Fibroblast of skin of scalp (primary cell): ENCODE measurements around the gene FNBP1.
"Not testable (repeated sequence)": the region's sequence is repeated elsewhere in the genome, so short reads cannot be mapped to it uniquely, and the experiment has no call there.

ENCODE experiments used
- DNase-seq: peaks from one replicate; pipeline ENCODE4 v3.0.0-alpha.2; 2013

The FNBP1 gene

DNA sequence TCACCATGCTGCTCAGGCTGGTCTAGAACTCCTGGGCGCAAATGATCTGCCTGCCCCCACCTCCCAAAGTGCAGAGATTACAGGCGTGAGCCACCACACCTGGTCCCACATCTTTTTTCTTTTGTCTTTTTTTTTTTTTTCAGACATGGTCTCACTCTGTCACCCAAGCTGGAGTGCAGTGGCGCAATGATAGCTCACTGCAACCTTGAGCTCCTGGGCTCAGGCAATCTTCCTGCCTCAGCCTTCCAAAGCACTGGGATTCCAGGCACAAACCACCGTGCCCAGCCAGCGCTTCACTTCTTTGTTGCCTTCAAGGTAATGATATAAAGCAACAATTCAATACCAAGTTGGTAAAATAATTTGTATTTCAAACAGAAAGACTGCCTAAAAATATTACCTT lies 128.9 kb downstream of the FNBP1 start:
- DNase-seq, result no peak

GRCh38 chr9:129910628-129911567 lies 132.1 kb downstream of the FNBP1 start:
- DNase-seq, result peak; percentile 99

GRCh38 chr9:129909851-129910250 lies 133.1 kb downstream of the FNBP1 start:
- DNase-seq, result no peak

GRCh38 chr9:129908906-129909305 lies 134.1 kb downstream of the FNBP1 start:
- DNase-seq, result no peak

DNA sequence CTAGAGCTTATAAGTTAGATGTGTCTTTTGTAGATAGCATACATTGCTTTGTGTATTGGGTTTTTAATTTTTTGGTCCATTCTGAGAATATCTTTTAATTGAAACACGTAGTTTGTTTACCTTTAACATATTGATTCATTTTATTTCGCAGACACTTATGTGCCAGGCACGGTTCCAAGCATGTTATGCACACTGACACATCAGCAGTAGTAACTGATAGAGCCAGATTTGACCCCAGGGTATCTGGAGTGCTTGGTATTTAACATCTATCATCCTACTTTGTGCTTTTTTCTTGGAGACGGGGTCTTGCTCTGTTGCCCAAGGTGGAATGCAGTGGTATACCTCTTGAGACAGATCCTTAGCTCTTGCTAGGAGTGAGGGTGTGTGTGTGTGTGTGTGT lies 135.8 kb downstream of the FNBP1 start:
- DNase-seq, result no peak

DNA sequence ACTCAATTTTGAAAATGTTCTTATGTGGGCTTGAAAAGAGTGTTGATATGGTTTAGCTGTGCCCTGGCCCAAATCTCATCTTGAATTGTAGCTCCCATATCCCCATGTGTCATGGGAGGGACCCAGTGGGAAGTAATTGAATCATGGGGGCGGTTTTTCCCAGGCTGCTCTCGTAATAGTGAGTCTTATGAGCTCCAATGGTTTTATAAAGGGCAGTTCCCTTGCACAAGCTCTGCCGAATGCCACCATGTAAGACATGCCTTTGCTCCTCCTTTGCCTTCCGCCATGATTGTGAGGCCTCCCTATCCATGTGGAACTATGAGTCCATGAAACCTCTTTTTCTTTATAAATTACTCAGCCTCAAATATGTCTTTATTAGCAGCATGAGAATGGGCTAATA lies 136.7 kb downstream of the FNBP1 start:
- DNase-seq, result no peak

GRCh38 chr9:129904734-129905133 lies 138.3 kb downstream of the FNBP1 start:
- no peak for DNase-seq

DNA sequence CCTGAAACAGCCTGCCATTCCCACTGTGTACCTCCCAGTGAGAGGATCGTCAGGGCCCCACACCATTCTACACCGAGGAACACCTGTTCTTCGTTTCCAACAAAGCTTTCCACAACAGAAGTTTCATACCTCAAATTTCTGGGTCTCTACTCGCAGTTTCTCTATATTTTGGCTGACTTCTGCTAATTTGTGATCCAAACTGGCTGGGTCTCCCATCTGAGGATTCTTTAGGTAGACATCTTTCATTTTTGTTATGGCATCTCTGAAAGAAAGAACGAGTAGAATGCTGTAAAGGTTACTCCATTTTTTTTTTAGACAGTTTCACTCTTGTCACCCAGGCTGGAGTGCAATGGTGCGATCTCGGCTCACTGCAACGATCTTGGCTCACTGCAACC lies 140.3 kb downstream of the FNBP1 start:
- no peak for DNase-seq

- DNase-seq, result no peak
These were observed 140.8 kb downstream of the FNBP1 start for GRCh38 chr9:129901993-129902739.

- DNase-seq, result no peak
These were observed 142.5 kb downstream of the FNBP1 start for GRCh38 chr9:129900263-129901027.

DNA sequence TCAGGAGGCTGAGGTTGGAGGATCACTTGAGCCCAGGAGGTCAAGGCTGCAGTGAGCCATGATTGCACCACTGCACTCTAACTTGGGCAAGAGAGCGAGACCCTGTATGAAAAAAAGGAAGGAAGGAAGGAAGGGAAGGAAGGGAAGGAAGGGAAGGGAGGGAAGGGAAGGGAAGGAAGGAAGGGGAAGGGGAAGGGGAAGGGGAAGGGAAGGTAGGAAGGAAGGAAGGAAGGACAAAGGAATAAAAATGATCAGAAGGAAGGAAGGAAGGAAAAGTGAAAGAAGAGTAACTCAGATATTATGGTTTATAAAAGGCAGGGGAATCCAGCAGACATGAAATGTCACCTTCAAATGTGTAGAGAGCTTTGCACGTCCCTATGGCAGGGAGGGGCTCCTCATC lies 143.4 kb downstream of the FNBP1 start:
- no peak for DNase-seq

GRCh38 chr9:129898185-129898584 lies 144.8 kb downstream of the FNBP1 start:
- peak; percentile 52 for DNase-seq

GRCh38 chr9:129897263-129897662 lies 145.7 kb downstream of the FNBP1 start:
- DNase-seq, result no peak

- no peak for DNase-seq
These were observed 147.4 kb downstream of the FNBP1 start for GRCh38 chr9:129895376-129896268.

GRCh38 chr9:129894120-129894823 lies 148.7 kb downstream of the FNBP1 start:
- no peak for DNase-seq

GRCh38 chr9:129891569-129891968 lies 151.4 kb downstream of the FNBP1 start:
- no peak for DNase-seq

DNA sequence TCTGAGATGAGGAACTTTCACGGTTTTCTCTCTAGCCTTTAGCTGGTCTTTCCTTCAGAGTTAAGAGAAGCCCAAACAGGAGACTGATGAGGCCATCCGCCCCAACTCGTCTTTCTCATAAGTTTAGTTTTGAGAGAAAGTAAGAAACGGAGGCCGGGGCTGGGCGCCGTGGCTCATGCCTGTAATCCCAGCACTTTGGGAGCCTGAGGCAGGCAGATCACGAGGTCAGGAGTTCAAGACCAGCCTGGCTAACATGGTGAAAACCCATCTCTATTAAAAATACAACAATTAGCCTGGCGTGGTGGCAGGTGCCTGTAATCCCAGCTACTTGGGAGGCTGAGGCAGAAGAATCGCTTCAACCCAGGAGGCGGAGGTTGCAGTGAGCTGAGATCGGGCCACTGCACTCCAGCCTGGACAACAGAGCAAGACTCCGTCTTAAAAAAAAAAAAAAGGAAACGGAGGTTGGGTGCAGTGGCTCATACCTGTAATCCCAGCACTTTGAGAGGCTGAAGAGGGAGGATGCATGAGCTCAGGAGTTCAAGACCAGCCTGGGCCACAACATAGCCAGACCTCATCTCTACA lies 152.2 kb downstream of the FNBP1 start:
- not testable (repeated sequence) for DNase-seq

GRCh38 chr9:129889941-129890717 lies 152.9 kb downstream of the FNBP1 start:
- DNase-seq, result no peak

- DNase-seq, result no peak
These were observed 153.7 kb downstream of the FNBP1 start for GRCh38 chr9:129889122-129889940.
